Measurements from ENCODE around the gene TMEM233.

The TMEM233 gene

GRCh38 chr12:119660076-119660475 lies 66.5 kb downstream of the TMEM233 start:
- DNase-seq, result no peak

GRCh38 chr12:119661882-119662281 lies 68.3 kb downstream of the TMEM233 start:
- DNase-seq, result no peak

DNA sequence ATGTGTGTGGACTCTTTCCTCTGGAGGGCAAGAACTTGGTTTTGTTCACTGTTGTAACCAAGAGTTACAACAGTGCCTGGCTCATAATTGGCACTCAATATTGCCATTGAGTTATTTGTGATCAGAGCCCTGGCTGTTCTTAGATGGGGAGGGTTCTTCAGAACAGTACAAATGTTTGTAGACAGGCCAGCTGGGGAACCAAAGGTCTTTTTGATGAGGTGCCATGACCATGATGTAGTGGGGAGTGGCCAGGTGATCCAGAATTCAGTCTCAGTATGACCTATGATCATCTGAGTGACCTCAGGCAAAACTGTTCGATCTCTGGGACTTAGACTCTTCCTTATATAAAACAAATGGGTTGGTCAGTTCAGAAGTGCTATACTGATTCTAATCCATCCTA lies 71.1 kb downstream of the TMEM233 start:
- no peak for DNase-seq

DNA sequence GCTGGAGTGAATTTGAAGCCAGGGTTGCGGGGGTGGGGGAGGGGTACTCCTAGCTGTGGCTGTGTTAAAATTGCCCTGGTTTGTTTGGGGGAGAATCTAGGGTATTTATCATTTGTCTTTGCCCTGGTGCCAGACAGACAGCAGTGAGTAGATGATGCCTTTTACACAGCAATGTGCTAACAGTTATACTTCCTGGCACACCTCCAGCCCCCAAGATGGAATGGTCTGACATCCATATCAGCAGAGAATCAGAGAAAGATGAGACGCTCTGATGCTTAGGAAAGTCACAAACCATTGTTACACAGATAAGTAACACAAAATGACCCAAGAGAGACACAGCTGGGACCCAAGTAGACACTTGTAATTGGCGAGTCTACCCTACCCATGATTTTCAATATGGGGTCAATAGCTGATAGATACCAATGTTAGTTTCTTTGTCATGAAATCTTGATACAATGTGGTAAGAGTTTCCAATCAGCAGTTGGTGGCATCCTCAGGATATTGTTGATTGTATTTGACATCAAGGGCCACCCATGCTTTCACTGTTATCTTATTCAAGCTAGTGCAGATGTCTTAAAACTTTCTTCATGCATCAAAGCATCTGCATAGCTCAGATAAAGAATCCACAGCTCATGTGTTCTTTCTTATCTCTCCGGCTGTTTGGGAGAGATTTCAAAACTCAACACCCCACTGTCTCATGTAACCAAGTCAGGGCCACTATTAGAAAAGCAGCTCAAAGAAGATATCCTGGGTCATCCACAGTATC lies 71.8 kb downstream of the TMEM233 start:
- no peak for DNase-seq

GRCh38 chr12:119666226-119666795 lies 72.7 kb downstream of the TMEM233 start:
- DNase-seq, result no peak

DNA sequence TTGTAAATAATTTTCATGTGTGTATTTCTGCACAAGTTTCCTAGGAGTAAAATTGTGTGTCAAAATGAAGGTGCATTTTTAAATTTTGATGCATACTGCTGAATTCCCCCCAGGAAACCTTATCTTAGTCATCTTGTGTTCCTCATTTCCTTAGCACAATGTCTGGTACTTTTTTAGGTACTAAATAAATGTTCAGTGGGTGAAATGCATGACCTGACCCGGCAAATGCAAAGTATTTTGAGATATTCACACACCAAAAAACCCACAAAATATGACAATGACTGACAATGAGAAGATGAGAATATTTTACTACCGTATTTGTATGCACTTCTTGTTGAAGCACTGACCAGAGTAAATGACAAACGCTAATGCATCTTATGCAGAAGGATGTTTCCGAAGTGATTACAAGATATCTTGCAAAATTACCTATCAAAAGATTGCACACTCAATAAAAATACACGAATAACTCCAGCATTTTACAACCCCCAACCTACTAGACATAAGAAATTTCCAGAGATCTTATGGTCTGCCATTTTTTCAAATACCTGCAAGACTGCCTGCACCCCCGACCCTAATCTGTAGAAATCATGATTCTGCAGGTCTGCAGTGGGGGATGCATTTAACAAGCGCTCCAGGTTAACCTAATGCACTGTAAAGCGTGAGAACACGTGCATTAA lies 73.5 kb downstream of the TMEM233 start:
- DNase-seq, result no peak

GRCh38 chr12:119667577-119668323 lies 74.2 kb downstream of the TMEM233 start, which contains the start of gene PRKAB1:
Gene PRKAB1, plus strand, starts transcription at chr12:119668133. Its CDS starts 112 bp downstream, at chr12:119668245.
- DNase-seq, result peak; percentile 88

- DNase-seq, result no peak
These were observed 74.8 kb downstream of the TMEM233 start for GRCh38 chr12:119668324-119668841.

GRCh38 chr12:119669744-119670472 lies 76.3 kb downstream of the TMEM233 start:
- DNase-seq, result no peak

DNA sequence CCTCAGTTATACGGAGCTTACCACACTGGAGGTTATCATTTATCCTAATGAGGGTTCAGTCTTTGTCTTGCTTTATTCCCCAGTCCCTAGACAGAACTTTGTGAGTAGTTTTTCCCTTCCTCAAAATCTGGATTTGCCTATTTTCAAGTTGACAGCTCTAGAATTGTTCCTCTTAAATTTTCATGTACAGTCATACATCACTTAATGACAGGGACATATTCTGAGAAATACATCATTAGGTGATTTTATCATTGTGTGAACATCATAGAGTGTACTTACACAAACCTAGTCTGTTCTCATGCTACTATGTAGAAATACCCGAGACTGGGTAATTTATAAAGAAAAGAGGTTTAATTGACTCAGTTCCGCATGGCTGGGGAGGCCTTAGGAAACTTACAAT lies 77.5 kb downstream of the TMEM233 start:
- no peak for DNase-seq

DNA sequence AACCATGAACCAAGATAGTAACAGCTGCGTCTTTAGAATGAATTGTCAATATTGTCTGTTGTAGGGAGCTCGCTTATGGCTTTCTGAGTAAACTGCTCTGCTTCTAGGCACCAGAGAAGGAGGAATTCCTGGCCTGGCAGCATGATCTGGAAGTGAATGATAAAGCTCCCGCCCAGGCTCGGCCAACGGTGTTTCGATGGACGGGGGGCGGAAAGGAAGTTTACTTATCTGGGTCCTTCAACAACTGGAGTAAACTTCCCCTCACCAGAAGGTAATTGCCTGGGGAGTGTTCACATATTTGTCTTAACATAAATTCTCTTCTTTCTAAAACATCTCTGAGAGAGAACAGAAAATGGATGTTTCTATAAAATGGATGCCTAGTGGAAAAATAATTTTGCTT lies 78.6 kb downstream of the TMEM233 start:
- no peak for DNase-seq

DNA sequence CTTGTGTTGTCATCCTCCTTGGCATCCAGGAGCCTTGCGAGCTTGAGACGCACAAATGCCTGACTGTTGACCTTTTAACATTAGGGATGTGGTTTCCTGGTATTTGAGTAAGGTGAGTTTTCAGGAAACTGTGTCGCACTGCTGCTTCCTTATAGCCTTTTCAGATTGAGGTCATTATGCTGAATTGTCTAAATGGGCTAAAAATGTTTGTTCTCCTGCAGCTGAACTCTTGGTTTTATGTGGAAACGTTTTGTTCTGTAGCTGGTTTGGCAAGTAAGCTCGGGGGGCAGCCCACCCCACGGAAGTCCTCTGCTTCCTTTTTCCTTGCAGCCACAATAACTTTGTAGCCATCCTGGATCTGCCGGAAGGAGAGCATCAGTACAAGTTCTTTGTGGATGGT lies 80.1 kb downstream of the TMEM233 start:
- DNase-seq, result no peak

GRCh38 chr12:119674560-119674959 lies 81.0 kb downstream of the TMEM233 start:
- DNase-seq, result no peak

DNA sequence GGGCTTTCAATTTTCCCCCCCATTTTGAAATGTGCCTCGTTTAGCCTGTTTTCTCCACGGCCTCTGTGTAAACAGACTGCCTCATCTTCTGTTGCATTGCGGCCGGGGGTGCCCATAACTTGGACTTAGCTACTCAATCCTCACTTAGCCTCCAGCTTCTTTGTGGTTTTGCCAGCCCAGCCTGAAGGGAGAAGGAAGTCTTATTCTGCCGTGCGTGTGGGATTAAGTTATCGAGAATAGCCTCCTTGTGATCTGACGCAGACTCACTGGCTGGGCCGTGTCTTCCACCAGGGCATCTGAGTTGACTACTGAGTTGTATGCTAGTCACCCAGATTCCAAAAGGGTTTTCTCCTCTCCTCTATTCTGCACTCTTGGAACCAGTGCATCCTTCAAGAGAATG lies 82.4 kb downstream of the TMEM233 start:
- no peak for DNase-seq

DNA sequence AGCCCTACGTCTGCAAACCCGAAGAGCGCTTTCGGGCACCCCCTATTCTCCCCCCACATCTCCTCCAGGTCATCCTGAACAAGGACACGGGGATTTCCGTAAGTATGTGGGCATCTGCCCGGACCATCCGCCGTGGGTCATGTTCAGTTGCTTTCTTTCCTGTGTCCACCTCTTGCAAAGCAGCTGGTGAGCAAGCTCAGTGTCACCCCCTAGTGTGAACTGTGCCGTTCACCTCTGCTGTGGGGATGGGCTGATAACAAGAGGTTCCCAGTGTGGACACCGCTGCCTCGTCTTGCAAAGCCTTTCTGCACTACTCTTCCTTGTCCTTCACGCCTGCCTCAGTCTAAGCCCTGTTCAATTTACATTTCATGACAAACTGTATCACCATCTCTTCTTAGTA lies 83.0 kb downstream of the TMEM233 start:
- DNase-seq, result no peak

- no peak for DNase-seq
These were observed 84.9 kb downstream of the TMEM233 start for GRCh38 chr12:119678459-119678858.

DNA sequence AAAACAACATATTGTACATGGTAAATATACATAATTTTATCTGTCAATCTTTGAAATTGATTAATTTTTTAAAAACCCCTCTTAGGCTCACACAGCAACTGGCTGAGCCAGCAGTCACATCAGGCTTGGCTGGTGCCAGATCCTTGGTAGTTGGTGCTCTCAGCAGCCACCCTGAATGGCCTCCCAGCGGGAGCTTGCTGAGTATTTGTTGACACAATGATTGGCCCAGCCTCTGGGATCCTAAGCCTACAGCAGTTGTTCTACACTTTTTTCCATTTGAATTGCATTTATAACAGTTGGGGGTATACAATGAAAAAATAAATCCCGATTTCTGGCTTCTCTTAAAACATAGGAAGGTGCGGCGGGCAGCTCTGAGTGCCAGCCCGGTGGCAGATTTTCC lies 85.5 kb downstream of the TMEM233 start:
- DNase-seq, result no peak

GRCh38 chr12:119679490-119679889 lies 85.9 kb downstream of the TMEM233 start:
- no peak for DNase-seq

DNA sequence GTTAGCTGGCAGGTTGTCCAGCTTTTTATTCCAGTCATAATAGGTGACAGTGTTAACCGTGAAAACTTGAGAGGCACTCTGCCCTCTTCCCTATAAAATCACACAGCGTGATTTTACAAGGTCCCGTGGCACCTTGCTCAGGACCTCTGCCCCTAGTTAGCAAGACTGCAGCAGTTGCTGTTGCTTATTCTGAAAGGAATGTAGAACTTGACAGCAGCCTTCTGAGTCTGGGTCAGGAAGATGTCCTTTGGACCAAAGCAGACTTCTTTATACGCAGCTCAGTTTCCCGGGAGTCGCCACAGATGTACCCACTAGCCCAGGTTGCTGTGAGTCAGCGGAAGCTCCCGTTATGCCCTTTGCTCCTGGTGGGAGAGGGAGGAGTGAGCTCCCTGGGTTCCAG lies 87.5 kb downstream of the TMEM233 start:
- DNase-seq, result no peak

- DNase-seq, result no peak
These were observed 88.4 kb downstream of the TMEM233 start for GRCh38 chr12:119681728-119682638.

GRCh38 chr12:119682639-119683252 lies 89.2 kb downstream of the TMEM233 start:
- no peak for DNase-seq

All from GOT3 (cell line).